ENCODE measurements around the gene LRRC61.
A peak's percentile ranks its signal among the peaks of the same experiment; 100 is the strongest.

Gene LRRC61

DNA sequence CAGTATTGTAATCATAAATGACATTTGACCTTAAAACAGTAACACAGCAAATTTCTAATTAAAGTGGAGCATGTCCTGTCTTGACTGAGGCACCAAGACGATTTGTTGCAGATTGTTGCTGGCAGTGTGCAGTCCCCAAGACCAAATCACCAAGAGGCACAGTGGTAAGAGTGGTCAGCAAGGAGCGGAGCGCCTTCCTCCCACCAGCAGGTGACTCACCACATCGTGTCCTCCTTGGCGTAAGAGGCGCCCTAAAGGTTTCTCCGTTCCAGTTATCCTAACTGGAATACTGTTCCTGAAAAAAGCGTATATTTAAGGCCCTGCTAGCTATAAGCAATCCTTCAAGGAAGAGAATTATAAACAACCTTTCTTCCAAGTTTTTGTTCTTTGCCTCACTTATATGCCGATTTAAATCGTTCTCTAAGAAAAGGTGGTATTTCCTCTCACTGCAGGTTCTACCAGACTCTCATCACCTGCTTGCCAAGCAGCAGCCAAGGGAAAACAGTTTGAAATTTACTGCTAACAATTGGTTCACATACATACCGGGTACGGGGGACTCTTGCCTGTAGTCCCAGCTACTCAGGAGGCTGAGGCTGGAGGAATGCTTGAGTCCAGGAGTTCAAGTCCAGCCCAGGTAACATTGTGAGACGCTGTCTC is 34.7 kb downstream of the LRRC61 start (continued):
- TF ChIP-seq, protein P1, sequence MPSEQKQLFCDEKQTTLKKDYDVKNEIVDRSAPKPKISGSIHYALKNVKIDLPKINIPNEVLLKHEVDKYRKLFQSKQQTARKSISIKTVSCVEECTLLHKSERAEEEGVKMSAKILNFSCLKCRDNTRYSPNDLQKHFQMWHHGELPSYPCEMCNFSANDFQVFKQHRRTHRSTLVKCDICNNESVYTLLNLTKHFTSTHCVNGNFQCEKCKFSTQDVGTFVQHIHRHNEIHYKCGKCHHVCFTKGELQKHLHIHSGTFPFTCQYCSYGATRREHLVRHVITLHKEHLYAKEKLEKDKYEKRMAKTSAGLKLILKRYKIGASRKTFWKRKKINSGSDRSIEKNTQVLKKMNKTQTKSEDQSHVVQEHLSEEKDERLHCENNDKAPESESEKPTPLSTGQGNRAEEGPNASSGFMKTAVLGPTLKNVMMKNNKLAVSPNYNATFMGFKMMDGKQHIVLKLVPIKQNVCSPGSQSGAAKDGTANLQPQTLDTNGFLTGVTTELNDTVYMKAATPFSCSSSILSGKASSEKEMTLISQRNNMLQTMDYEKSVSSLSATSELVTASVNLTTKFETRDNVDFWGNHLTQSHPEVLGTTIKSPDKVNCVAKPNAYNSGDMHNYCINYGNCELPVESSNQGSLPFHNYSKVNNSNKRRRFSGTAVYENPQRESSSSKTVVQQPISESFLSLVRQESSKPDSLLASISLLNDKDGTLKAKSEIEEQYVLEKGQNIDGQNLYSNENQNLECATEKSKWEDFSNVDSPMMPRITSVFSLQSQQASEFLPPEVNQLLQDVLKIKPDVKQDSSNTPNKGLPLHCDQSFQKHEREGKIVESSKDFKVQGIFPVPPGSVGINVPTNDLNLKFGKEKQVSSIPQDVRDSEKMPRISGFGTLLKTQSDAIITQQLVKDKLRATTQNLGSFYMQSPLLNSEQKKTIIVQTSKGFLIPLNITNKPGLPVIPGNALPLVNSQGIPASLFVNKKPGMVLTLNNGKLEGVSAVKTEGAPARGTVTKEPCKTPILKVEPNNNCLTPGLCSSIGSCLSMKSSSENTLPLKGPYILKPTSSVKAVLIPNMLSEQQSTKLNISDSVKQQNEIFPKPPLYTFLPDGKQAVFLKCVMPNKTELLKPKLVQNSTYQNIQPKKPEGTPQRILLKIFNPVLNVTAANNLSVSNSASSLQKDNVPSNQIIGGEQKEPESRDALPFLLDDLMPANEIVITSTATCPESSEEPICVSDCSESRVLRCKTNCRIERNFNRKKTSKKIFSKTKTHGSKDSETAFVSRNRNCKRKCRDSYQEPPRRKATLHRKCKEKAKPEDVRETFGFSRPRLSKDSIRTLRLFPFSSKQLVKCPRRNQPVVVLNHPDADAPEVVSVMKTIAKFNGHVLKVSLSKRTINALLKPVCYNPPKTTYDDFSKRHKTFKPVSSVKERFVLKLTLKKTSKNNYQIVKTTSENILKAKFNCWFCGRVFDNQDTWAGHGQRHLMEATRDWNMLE (tag by site-specific recombination; conservative IDR thresholded peaks at IDR 0.05; ENCODE audit: low read depth): no peak
- TF ChIP-seq BCL11A (tag by site-specific recombination; IDR thresholded peaks at IDR 0.05; ENCODE audit: low read depth) (no peak), OVOL3 (tag by site-specific recombination; IDR thresholded peaks at IDR 0.05) (0 out of 2 replicates have a peak, but pooled peaks have one; percentile 7), ZBTB17 (tag by site-specific recombination; IDR thresholded peaks at IDR 0.05) (0 out of 2 replicates have a peak, but pooled peaks have one; percentile 18), ZNF501 (tag by site-specific recombination; IDR thresholded peaks at IDR 0.05) (no peak), ZNF658 (tag by site-specific recombination; IDR thresholded peaks at IDR 0.05) (no peak), ZFP69B (tag by site-specific recombination; IDR thresholded peaks at IDR 0.05) (0 out of 2 replicates have a peak, but pooled peaks have one; percentile 17), EGR2 (tag by site-specific recombination; IDR thresholded peaks at IDR 0.05; ENCODE audit: low read depth) (no peak), ZNF426 (tag by site-specific recombination; IDR thresholded peaks at IDR 0.05) (no peak), TRIM28 (IDR thresholded peaks at IDR 0.05; ENCODE audit: borderline replicate concordance, low read length) (peak; percentile 76; the same call in 1 of the 2 replicates), KLF1 (tag by site-specific recombination; IDR thresholded peaks at IDR 0.05) (no peak), ZNF2 (tag by site-specific recombination; IDR thresholded peaks at IDR 0.05) (no peak), KLF8 (tag by site-specific recombination; IDR thresholded peaks at IDR 0.05) (peak; percentile 12; the same call in 1 of the 2 replicates), ZNF561 (tag by site-specific recombination; IDR thresholded peaks at IDR 0.05; ENCODE audit: borderline replicate concordance) (no peak), HOXC10 (CRISPR knock-in tag; IDR thresholded peaks at IDR 0.05) (no peak), ZNF155 (tag by site-specific recombination; IDR thresholded peaks at IDR 0.05) (no peak), ZNF510 (tag by site-specific recombination; IDR thresholded peaks at IDR 0.05; ENCODE audit: insufficient replicate concordance) (no peak)
- TF ChIP-seq, protein P2, sequence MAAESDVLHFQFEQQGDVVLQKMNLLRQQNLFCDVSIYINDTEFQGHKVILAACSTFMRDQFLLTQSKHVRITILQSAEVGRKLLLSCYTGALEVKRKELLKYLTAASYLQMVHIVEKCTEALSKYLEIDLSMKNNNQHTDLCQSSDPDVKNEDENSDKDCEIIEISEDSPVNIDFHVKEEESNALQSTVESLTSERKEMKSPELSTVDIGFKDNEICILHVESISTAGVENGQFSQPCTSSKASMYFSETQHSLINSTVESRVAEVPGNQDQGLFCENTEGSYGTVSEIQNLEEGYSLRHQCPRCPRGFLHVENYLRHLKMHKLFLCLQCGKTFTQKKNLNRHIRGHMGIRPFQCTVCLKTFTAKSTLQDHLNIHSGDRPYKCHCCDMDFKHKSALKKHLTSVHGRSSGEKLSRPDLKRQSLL (tag by site-specific recombination; IDR thresholded peaks at IDR 0.05): no peak
- TF ChIP-seq, protein P3, sequence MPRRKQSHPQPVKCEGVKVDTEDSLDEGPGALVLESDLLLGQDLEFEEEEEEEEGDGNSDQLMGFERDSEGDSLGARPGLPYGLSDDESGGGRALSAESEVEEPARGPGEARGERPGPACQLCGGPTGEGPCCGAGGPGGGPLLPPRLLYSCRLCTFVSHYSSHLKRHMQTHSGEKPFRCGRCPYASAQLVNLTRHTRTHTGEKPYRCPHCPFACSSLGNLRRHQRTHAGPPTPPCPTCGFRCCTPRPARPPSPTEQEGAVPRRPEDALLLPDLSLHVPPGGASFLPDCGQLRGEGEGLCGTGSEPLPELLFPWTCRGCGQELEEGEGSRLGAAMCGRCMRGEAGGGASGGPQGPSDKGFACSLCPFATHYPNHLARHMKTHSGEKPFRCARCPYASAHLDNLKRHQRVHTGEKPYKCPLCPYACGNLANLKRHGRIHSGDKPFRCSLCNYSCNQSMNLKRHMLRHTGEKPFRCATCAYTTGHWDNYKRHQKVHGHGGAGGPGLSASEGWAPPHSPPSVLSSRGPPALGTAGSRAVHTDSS (tag by site-specific recombination; IDR thresholded peaks at IDR 0.05): no peak
- TF ChIP-seq, protein P4, sequence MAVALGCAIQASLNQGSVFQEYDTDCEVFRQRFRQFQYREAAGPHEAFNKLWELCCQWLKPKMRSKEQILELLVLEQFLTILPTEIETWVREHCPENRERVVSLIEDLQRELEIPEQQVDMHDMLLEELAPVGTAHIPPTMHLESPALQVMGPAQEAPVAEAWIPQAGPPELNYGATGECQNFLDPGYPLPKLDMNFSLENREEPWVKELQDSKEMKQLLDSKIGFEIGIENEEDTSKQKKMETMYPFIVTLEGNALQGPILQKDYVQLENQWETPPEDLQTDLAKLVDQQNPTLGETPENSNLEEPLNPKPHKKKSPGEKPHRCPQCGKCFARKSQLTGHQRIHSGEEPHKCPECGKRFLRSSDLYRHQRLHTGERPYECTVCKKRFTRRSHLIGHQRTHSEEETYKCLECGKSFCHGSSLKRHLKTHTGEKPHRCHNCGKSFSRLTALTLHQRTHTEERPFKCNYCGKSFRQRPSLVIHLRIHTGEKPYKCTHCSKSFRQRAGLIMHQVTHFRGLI (tag by site-specific recombination; IDR thresholded peaks at IDR 0.05): no peak
